ENCODE data around the gene DVL1.

Gene DVL1

DNA sequence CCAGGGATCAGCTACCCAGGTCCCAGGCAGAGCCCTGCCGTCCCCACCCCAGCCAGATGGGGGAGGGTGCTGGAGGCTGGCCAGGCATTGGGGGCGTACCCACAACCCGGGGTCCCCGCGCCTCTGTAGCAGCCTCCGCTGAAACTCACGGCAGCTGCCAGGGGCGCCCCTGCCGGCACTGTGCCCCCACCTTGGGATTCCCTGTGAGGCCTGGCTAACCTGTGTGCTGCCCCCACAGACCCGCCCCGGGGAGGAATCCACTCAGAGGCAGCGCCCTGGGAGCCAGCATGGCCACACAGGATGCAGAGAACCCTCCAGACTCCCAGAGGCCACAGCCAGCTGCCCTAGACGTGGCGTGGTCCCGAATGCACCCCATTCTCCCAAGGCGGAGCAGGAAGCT is 3.8 kb downstream of the DVL1 start:
- H3K4me3 ChIP-seq (ENCODE audit: low read length): no peak overlapping the region
- DNase-seq (ENCODE audit: low read depth, low spot score): no peak

DNA sequence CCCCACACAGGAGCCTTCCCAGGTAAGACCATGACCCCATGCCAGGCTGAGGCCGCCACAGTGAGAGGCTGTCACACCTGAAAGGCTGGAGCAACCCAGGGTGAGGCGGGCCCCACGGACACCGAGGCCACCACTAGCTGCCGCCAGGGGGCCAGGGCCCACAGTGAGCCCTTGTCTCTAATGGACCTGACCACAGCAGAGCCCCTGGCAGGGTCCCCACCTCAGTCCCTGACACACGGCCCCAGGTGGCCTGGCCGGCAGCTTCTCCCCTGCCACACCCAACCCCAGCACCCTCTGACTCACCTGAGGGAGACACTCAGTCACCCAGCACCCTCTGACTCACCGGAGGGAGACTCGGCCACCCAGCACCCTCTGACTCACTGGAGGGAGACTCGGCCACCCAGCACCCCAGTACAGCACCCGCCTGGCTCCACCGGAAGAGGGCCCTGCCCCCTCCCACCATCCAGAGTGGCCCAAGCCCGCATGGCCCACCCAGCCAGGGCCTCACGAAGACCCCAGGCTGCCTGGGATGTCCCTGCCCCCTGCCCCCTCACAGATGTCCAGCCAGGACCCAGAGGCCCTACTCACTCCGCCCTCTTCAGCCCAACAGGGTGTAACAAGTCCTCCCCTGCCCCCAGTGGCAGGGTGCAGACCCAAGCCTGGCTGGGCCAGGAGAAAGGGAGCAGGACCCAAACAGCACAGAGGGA is 4.4 kb downstream of the DVL1 start:
- no peak for DNase-seq (ENCODE audit: low read depth, low spot score)
- no peak overlapping the region for H3K4me3 ChIP-seq (ENCODE audit: low read length)

DNA sequence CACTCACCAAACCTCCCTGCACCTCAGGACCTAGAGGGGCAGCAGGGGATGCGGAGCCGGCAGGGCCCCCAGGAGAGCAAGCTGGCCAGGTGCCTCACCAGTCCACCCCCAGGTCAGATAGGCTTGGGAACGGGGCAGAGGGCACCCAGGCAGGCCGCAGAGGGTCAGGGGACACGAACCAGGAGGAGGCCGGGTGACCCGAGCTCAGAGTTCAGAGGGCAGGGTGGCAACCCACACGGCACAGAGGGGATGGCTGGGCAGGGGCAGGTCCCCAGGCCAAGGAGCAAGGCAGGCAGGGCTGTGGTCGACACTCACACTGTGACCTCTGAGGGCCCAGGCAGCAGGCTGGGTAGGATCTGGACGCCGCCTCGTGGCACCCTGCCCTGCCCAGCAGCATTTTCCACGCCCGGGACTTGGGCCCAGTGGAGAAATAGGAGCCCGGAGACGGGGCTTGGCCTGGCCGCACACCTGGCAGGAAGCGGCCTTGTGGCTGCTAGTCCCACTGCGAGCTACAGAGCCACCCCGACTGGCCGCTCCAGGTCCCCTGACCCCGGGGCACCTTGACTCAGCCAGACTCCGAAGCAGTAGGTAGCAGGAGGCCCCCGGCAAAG is 5.3 kb downstream of the DVL1 start:
- no peak for DNase-seq (ENCODE audit: low read depth, low spot score)
- H3K4me3 ChIP-seq (ENCODE audit: low read length): no peak overlapping the region

DNA sequence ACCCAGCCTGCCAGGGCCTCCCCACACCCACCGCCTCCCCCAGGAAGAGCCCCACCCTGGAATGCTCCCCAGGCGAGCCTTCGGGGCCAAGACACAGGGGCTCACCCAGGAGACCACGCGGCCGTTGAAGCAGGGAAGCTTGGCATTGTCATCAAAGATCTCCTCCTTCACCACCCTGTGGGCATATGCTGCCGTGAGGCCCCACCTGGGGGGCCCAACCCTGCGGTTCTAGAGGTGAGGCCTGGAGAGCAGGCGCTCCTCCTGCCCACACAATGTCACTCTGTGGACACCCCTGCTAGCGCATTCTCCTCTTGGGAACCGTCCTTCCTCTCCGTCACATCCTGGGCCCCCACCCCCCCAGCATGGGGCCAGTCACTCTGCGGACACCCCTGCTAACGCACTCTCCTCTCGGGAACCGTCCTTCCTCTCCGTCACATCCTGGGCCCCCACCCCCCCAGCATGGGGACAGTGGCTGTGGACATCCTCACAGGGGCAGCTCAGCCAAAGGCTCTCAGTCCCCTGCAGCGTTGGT is 6.6 kb downstream of the DVL1 start:
- no peak for DNase-seq (ENCODE audit: low read depth, low spot score)
- H3K4me3 ChIP-seq (ENCODE audit: low read length): no peak overlapping the region

DNA sequence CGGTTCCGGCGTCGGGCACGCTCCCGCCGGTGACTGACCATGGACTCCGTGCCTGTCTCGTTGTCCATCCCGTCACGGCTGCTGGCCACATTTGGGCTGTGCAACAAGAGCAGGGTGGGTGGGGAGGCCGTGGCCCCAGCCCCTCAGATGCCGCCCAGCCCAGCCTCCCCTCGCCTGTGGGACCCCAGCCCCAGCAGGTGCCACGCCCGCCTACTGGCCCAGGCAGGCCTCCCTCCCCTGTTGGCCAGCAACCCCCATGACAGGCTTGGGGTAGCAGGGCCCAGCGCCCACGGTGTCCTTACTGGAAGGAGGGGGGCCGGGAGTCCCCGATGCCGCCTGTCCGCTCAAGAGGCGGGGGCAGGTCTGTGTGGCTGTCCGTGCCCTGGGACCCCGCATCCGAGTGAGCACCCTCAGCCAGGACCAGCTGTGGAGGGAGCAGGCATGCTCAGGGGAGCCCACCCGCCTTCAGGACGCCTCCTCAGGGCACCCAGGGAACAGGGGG is 7.1 kb downstream of the DVL1 start:
- H3K4me3 ChIP-seq (ENCODE audit: low read length): no peak overlapping the region
- DNase-seq (ENCODE audit: low read depth, low spot score): no peak

DNA sequence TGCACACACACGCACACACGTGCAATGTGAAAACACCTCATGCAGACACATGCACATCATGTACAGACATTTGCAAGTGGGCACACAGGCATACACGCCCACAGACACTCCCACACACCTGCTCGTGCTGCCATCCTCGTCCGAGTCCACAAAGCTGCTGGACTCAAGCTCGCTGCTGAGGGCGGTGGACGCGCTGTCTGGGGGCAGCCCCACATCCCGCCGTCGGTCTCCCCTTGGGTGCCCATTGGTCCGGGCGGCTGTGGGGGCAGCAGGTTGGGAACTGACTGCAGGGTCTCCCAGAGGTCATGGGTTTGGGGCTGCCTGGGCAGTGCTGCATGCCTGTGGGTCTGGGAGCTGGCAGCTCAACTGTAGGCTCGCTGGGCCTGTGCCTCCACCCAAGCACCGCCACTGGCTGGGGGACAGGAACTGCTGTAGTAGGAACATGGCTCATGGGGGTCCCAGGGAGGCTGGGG is 7.6 kb downstream of the DVL1 start:
- no peak for DNase-seq (ENCODE audit: low read depth, low spot score)
- no peak overlapping the region for H3K4me3 ChIP-seq (ENCODE audit: low read length)

DNA sequence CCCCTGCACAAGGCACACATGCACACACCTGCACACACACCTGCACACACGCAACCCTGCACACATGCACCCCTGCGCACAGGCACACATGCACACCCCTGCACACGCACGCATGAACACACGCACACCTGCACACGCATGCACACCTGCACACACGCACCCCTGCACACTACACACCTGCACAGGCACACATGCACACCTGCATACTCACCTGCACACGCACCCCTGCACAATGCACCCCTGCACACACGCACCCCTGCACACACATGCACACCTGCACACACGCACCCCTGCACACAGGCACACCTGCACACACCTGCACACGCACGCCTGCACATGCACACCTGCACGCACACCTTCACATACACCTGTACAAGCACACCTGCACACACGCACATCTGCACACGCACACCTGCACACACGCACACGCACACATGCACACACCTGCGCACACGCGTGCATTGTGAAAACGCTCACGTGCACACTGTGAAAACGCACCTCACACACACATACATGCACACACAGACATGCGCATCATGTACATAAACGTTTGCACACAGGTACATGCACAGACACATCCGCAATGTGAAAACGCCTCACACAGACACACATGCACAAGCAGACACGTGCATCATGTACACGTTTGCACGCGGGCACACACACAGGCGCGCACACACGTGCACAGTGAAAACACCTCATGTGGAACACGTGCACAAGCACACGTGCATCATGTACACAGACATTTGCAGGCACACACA is 8.2 kb downstream of the DVL1 start:
- DNase-seq (ENCODE audit: low read depth, low spot score): no peak
- H3K4me3 ChIP-seq (ENCODE audit: low read length): no peak overlapping the region

DNA sequence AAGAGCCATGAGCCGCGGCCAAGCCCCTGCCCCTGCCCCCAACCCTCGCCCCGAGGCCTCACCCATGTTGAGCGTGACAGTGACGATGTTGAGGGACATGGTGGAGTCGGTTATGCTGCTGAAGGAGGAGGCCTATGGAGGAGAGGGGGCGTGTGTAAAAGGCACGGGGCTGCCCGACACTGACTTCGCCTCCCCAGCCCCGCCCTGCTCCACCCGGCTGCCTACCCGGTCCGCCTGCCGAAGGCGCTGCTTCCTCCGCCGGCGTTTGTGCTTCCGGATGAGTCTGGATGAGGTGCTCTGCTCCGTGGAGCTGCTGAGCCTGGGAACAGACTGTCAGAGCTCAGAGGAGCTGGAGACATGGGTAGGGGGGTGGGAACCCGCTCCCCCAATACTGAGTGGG is 9.0 kb downstream of the DVL1 start:
- no peak overlapping the region for H3K4me3 ChIP-seq (ENCODE audit: low read length)
- no peak for DNase-seq (ENCODE audit: low read depth, low spot score)

DNA sequence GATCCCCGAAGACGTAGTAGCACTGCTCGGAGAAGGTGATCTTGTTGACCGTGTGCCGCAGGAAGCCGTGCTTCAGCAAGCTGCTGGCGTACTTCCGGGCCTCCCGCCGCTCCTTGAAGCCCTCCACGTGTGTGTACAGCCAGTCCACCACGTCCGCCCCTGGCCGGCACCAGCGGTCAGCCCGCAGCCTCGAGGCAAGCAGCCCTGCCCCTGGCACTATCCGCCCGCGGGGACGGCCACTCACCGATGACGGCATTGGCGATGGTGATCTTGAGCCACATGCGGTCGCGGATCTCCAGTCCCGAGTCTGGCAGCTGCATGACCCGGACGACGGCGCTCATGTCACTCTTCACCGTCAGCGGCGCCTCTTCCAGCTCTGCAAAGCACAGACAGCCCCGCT is 10.9 kb downstream of the DVL1 start:
- no peak for DNase-seq (ENCODE audit: low read depth, low spot score)
- H3K4me3 ChIP-seq (ENCODE audit: low read length): no peak overlapping the region

DNA sequence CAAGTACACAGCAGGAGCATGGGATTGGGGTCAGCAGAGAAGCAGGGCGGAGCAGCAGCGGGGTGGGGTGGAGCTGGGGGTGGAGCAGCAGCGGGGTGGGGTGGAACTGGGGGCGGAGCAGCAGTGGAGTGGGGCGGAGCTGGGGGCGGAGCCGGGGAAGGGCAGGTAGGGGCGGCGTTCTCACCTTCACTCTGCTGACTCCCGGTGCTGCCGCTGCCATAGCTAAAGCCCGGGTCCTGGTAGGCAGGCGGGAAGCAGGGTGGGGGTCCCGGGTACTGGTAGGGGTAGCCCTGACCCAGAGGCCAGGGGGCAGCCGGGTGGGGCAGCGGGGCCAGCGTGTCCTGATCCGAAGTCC is 11.4 kb downstream of the DVL1 start:
- no peak for DNase-seq (ENCODE audit: low read depth, low spot score)
- no peak overlapping the region for H3K4me3 ChIP-seq (ENCODE audit: low read length)

DNA sequence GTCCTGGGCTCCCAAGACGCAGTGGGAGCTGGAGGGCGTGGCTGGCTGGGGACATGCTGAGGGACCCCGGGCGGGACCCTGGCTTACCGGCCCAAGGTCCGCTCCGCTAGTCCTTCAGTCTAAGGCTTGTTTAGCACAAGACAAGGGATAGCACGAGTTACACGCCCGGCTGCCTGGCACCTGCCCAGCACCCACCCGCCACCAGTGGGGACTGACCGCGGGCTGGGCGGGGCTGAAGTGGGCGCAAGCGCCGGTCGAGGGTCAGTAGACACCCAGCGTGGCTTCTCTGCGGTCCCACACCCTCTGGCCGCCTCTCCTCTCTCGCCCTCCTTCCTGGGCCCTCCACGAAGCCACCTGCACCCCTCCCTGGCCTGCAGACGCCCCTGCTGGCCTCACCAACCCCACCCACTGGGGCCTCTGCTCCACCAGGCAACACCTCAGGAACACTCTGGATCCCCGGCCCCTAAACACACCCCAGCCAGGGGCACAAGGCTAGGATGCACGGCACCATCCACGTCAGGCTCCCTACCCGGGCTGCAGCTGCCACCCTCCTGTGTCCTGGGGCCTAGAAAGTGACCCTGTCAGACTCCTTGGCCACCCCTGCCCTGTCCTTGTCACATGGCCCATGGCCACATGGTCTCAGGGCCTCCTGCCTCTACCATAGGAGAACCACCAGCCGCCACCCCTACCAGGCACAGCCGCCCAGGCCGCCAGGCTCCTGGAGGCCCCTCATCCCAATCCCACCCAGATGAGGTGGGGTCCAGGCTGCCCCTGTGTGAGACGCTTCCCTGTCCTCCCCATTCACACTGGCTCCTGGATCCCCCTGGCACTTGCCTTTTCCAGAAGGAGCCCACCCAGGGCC is 12.1 kb downstream of the DVL1 start:
- no peak for DNase-seq (ENCODE audit: low read depth, low spot score)
- H3K4me3 ChIP-seq (ENCODE audit: low read length): no peak overlapping the region

DNA sequence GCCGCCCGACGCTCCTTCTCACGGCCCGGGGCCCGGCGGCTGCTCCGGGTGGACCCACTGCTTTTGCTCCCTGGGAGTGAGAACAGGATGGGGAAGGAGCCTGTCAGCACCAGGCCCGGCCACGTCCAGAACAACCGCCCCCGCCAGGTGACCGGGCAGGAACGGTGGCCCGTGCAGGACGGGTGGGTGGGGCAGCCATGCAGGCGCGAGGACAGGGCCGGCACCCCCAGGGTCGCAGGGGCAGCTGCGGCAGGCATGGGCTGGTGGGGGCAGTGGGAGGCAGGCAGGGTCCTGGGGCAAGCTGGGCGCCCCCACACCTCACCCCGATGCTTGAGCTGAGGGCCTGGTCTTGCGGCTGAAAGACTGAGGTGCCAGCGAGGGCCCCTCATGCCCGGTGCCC is 12.8 kb downstream of the DVL1 start:
- no peak overlapping the region for H3K4me3 ChIP-seq (ENCODE audit: low read length)
- DNase-seq (ENCODE audit: low read depth, low spot score): no peak

DNA sequence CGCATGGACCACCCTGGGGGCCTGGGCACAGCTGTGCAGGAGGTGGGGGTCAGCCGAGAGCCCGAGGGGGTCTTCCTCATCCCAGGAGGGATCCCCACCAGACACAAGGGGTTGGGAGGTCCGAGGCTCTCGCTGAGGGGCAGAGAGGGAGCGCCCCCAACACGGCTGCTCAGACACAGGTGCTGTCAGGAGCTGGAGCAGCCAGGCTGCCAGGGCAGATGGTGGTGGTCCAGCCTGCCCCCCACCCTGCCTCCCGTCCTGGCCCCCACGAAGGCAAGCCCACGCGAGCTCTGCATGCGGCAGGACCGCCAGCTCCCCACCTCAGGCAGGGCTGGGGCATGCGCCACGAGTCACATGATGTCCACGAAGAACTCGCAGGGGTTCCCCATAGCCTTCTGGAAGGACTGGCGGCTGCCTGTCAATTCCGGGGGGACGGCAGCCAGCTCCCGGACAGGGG is 13.4 kb downstream of the DVL1 start:
- no peak overlapping the region for H3K4me3 ChIP-seq (ENCODE audit: low read length)
- no peak for DNase-seq (ENCODE audit: low read depth, low spot score)

DNA sequence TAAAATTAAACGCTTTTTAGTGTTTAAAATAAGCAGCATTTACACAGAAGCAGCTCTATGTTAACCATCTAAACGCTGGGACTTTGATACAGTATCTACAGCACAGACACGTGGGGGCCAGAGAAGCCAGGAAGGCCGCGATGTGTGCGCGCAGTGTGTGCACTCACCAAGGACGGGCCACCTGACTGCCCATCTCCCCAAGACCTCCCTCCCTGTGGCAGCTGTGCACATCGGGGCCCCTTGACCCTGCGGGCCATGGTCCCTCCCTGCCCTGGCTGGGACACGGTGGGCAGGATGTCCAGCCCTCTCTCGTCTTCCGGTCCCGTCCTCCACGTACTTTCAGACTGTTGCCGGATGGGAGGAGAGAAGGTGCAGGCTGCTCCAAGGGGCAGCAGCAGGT is 13.9 kb downstream of the DVL1 start:
- no peak for DNase-seq (ENCODE audit: low read depth, low spot score)
- H3K4me3 ChIP-seq (ENCODE audit: low read length): no peak overlapping the region

DNA sequence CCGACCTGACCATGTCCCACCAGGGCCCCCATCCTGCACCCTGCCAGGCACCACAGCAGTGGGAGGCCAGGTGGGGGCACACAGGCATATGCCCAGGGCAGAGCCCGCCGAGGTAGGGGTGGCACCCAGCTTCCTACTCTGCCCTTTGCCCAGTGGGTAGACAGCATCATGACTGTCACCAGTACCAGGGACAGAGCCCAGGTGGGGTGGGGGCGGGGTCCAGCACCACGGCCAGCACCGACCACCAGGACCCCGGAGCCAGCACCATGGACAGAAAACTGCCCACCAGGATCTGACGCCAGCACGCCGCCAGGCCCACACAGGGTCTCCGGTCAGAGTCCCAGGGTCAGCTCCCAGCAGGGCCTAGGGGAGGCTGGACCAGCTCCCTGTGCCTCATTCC is 14.4 kb downstream of the DVL1 start:
- H3K4me3 ChIP-seq (ENCODE audit: low read length): no peak overlapping the region
- DNase-seq (ENCODE audit: low read depth, low spot score): no peak

DNA sequence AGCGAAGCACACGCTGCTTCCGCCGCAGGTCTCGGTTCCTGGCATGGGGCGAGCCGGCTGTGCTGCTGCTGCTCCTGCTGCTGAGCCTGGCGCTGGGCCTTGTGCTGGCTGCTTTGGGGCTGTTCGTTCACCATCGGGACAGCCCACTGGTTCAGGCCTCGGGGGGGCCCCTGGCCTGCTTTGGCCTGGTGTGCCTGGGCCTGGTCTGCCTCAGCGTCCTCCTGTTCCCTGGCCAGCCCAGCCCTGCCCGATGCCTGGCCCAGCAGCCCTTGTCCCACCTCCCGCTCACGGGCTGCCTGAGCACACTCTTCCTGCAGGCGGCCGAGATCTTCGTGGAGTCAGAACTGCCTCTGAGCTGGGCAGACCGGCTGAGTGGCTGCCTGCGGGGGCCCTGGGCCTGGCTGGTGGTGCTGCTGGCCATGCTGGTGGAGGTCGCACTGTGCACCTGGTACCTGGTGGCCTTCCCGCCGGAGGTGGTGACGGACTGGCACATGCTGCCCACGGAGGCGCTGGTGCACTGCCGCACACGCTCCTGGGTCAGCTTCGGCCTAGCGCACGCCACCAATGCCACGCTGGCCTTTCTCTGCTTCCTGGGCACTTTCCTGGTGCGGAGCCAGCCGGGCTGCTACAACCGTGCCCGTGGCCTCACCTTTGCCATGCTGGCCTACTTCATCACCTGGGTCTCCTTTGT is 15.5 kb downstream of the DVL1 start:
- no peak for DNase-seq (ENCODE audit: low read depth, low spot score)

DNA sequence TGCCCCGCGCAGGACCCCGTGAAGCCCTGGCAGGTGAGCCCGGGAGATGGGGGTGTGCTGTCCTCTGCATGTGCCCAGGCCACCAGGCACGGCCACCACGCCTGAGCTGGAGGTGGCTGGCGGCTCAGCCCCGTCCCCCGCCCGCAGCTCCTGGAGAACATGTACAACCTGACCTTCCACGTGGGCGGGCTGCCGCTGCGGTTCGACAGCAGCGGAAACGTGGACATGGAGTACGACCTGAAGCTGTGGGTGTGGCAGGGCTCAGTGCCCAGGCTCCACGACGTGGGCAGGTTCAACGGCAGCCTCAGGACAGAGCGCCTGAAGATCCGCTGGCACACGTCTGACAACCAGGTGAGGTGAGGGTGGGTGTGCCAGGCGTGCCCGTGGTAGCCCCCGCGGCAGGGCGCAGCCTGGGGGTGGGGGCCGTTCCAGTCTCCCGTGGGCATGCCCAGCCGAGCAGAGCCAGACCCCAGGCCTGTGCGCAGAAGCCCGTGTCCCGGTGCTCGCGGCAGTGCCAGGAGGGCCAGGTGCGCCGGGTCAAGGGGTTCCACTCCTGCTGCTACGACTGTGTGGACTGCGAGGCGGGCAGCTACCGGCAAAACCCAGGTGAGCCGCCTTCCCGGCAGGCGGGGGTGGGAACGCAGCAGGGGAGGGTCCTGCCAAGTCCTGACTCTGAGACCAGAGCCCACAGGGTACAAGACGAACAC is 16.3 kb downstream of the DVL1 start:
- no peak overlapping the region for H3K4me3 ChIP-seq (ENCODE audit: low read length)
- DNase-seq (ENCODE audit: low read depth, low spot score): no peak

More for the DNA sequence above, 15.5 kb downstream of the DVL1 start:
- H3K4me3 ChIP-seq (ENCODE audit: low read length): no peak overlapping the region

All from Jurkat, Clone E6-1 (cell line).